Measurements from ENCODE around the gene ZNF891.
A peak's percentile ranks its signal among the peaks of the same experiment; 100 is the strongest.

Gene ZNF891

DNA sequence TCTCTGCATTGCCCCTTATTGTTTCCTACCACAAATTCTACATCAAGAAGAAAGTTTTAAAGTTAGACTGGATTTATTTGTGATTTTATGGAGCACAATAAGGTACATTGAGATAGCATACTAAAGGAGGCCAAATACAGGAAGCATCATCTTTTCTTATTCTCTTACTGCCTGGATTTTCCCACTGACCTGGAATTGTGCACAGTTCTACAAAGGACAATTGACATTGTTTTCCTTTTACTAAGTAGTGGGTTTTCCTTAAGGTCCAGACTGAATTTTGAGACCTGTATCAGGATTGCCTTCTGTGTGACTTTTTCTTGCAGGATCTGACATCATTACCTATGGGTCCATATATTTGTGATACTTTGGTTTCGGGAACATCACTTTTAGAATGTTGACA lies 68.1 kb downstream of the ZNF891 start:
- no peak overlapping the region for H3K27ac ChIP-seq
- no peak for DNase-seq (ENCODE audit: low spot score)
- TF ChIP-seq CTCF (IDR thresholded peaks at IDR 0.05): no peak
- H3K4me3 ChIP-seq: no peak overlapping the region

GRCh38 chr12:133058203-133059113 lies 71.6 kb downstream of the ZNF891 start:
- no peak for TF ChIP-seq CTCF (IDR thresholded peaks at IDR 0.05)
- H3K4me3 ChIP-seq: peak overlapping the region; percentile 32

GRCh38 chr12:133057446-133057845 lies 72.6 kb downstream of the ZNF891 start:
- DNase-seq (ENCODE audit: low spot score): no peak
- H3K27ac ChIP-seq: no peak overlapping the region
- no peak for TF ChIP-seq CTCF (IDR thresholded peaks at IDR 0.05)
- H3K4me3 ChIP-seq: no peak overlapping the region

More at GRCh38 chr12:133058203-133059113, 71.6 kb downstream of the ZNF891 start:
- DNase-seq (ENCODE audit: low spot score): no peak
- H3K27ac ChIP-seq: no peak overlapping the region
